Glomerular endothelial cell (primary cell): ENCODE measurements around the gene DLG3. TPM values are rescaled to one million over a fixed set of nuclear protein-coding genes. Genes with fewer than 3 reads are reported as not detected.
"Not testable (repeated sequence)": the region's sequence is repeated elsewhere in the genome, so short reads cannot be mapped to it uniquely, and the experiment has no call there.

Experiments used
- DNase-seq: peaks from one replicate; pipeline ENCODE4 v3.0.0-alpha.2; 2011; ENCODE audit warnings: low read depth, low spot score; ENCODE audit errors: extremely low read depth
- total RNA-seq: library from RNA; depleted of rRNA; stranded (reverse); fragments of >200 nt; gene quantifications from 2 replicates; pipeline ENCODE4 v1.2.3, GENCODE V29; 2015

The DLG3 gene
- total RNA-seq = 3.3 and 5.9 TPM in 2 replicates

GRCh38 chrX:70444326-70444945 lies at the start of gene DLG3:
TSS of gene DLG3 (plus strand) at chrX:70444835. CDS start at chrX:70445202, 367 bp downstream.
- DNase-seq = no peak

- DNase-seq = no peak
These were observed 45.7 kb upstream of the DLG3 start for GRCh38 chrX:70398899-70399298.

GRCh38 chrX:70400181-70400580 lies 44.5 kb upstream of the DLG3 start:
- not testable (repeated sequence) for DNase-seq

DNA sequence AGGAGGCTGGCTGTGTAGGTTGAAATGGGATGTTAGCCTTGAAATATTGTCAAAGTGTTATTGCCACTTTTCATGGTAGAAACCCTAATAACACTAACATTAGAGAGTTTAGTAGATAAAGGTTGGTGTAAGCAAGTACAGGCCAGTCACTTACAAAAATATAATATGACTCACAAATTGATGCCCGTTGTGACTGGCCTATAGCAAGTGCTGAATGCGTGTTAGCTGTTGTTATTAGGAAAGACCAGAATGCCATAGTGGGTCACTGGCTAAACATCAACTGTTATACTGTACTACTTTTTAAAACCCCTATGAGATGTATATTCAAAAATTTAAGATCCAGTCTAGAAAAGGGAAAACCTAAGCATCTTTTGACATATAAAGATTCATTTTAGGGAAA lies 41.9 kb upstream of the DLG3 start:
- no peak for DNase-seq

DNA sequence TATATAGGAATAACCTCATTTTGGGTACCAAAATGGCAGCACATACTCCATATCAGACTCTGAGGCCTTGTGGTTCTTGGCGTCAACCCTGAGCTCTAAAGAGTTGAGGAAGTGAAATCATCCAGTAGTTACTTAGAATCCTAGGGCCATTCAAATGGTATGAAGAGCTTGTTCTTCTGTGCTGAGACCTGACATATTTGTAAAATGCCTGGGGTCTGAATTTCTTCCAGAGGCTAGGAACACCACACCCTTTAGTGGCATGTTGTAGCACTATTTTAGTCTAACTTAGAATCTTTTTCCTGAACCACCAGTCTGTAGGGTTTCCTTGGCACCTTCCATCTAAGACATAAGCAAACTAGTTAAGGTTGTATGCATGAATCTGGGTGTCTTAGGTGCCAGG lies 39.6 kb upstream of the DLG3 start:
- DNase-seq = no peak

DNA sequence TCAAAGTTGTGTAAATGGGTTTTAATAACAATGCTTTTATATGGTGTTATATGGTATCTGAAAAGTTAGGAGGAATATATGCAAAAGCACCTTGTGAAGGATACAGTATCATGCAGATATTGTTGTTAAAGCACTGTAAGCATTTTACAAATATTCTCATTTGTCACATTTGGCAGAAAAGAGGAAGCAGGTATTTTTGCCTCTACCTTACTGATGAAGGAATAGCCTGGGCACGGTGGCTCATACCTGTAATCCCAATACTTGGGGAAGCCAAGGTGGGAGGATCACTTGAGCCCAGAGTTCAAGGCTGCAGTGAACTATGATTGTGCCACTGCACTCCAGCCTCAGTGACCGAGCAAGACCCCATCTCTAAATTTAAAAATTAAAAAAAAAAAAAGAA lies 33.7 kb upstream of the DLG3 start:
- DNase-seq = no peak

- no peak for DNase-seq
These were observed 33.2 kb upstream of the DLG3 start for GRCh38 chrX:70411475-70411874.

DNA sequence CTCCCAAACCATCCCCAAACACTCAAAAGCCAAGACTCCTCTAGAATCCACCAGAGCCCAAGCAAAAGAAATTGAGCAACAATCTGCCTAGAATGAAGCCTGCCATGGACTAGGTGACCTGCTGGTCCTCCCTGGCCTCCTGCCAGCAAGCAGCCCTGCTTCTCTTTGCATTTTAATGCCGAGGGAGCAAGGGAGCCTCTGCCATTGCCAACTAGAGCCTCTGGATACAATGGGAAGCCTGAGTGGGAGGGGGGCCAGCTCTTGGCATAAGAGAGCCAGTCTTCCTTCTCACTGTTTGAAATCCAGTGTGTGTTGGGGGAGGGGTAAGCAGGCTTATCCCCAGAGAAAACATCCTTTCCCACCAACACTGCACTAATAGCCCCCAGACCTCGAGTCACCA lies 23.0 kb upstream of the DLG3 start:
- no peak for DNase-seq

GRCh38 chrX:70422851-70423341 lies 21.7 kb upstream of the DLG3 start, which contains the start of gene GDPD2:
TSS of gene GDPD2 (plus strand) at chrX:70423314. CDS start at chrX:70424985, 1,671 bp downstream.
- no peak for DNase-seq

DNA sequence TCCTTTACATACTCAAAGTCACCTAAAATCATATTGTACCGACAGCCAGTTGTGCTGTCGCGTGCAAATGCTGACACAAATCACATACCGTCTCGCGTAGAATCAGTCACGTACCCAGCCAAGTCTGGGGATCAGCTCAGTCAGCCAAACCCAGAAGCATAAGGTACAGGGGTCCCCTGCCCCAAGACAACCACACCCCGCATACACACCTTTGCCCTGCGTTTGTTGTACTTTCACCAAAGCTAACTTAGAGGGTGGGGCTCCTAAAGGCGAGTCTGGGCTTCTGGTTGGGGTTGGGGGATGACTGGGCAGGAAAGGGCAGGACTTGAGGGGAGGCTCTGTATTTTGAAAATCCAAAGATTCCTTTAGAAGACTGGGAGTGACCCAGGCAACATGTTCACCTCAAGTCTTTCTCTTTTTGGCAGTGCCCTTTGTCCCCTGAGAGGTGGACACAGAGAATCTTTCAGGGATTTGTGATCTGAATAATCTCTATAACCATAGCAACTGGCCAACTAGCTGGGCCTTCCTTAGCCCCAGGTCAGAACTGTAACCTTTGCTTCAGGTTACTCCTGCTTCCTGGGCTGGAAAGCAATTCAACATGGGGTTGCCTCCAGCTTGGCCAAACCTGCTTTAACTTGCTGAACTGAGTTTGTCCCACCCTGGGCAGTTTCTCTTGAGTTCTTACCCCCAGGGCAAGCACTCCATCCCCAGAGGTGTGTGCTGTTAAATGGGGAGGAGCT lies 20.5 kb upstream of the DLG3 start:
- DNase-seq = no peak

- no peak for DNase-seq
These were observed 19.8 kb upstream of the DLG3 start for GRCh38 chrX:70424801-70425200.

GRCh38 chrX:70426286-70427278 lies 18.1 kb upstream of the DLG3 start:
- DNase-seq = no peak

- no peak for DNase-seq
These were observed 17.3 kb upstream of the DLG3 start for GRCh38 chrX:70427365-70427764.

DNA sequence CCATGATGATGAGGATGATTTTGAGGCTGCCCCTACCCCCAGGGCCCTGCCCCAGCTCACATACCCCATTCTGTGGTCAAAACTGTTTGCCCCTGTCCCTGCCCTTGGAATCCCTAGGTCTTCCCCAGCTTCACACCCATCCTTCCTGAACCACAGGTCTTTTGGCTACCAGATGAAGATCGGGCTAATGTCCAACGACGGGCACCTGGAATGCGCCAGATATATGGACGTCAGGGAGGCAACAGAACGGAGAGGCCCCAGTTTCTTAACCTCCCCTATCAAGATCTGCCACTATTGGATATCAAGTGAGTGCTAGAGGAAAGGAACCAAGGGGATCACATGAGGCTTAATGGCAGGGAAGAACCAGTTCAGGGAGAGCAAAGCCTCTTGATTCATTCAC lies 14.9 kb upstream of the DLG3 start:
- DNase-seq = no peak

- no peak for DNase-seq
These were observed 11.4 kb upstream of the DLG3 start for GRCh38 chrX:70432936-70433847.

DNA sequence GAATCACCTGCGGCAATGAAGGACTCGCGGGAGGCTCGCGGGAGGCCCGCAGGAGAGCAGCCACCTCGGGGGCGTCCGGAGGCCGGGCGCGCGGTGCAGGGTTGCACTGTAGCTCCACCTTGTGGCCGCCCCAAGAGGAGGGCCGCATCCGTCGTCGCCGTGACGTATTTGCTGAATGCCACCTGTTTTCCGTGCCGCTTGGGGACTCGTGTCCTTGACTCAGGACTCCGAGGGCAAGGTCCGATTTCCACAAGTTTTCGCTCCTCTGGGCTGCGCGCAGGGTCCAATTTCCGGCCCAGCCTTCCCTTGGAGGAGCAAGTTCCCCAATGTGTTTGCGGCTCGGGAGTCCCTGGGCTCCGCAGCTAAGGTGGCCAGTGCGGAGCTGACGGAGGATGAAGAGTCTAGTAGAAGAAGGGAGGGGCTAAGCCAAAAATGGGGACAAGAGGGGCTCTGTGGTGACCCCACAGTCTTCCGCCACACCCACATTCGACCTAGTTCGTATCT lies 10.7 kb upstream of the DLG3 start:
- DNase-seq = no peak

- DNase-seq = no peak
These were observed 10.2 kb upstream of the DLG3 start for GRCh38 chrX:70434352-70434866.

GRCh38 chrX:70434914-70435586 lies 9.6 kb upstream of the DLG3 start:
- DNase-seq = no peak

DNA sequence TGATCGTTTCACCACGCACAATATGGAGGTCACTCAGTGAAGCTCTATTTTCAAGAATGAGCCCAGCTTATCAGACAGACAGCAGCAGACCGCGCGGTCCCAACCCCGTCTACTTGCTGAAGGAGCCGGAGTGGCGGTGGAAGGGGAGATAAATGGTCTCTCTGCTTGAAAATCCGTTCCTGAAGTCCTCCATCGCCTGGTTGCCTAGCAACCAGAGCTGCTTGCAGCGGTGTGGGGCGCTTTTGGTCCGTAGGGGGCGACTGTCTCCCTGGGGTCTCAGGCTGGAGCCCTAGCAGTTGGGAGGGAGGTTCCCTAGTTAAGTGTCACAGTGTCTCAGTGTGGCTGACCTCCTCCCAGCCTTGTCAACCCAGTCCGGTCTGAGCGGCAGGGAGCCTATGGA lies 8.3 kb upstream of the DLG3 start:
- no peak for DNase-seq
